ENCODE results near the gene NLRP14.

Gene NLRP14

GRCh38 chr11:7020183-7020917 lies at the start of gene NLRP14, which contains the start of gene ZNF214:
Gene NLRP14 (plus strand): TSS chr11:7020479. CDS start chr11:7038587, 18,108 bp downstream.
Gene ZNF214 (minus strand): TSS chr11:7020346. CDS start chr11:7002835, 17,511 bp downstream.
- DNase-seq (ENCODE audit: low read depth) = peak; percentile 88

GRCh38 chr11:6979365-6979764 lies 40.9 kb upstream of the NLRP14 start:
- no peak for DNase-seq (ENCODE audit: low read depth)

- no peak for DNase-seq (ENCODE audit: low read depth)
Observed at GRCh38 chr11:6986487-6986886, 33.8 kb upstream of the NLRP14 start.

GRCh38 chr11:6988506-6988905 lies 31.8 kb upstream of the NLRP14 start:
- DNase-seq (ENCODE audit: low read depth) = no peak

- no peak for DNase-seq (ENCODE audit: low read depth)
Observed at GRCh38 chr11:6991227-6991626, 29.1 kb upstream of the NLRP14 start.

- DNase-seq (ENCODE audit: low read depth) = no peak
Observed at GRCh38 chr11:6992026-6992425, 28.3 kb upstream of the NLRP14 start.

- peak; percentile 66 for DNase-seq (ENCODE audit: low read depth)
Observed at GRCh38 chr11:6992457-6993417, 27.5 kb upstream of the NLRP14 start.

GRCh38 chr11:6995703-6996102 lies 24.6 kb upstream of the NLRP14 start:
- DNase-seq (ENCODE audit: low read depth) = no peak

- peak; percentile 48 for DNase-seq (ENCODE audit: low read depth)
Observed at GRCh38 chr11:7004482-7004881, 15.8 kb upstream of the NLRP14 start.

- no peak for DNase-seq (ENCODE audit: low read depth)
Observed at GRCh38 chr11:7014118-7014517, 6.2 kb upstream of the NLRP14 start.

GRCh38 chr11:7016011-7016410 lies 4.3 kb upstream of the NLRP14 start:
- no peak for DNase-seq (ENCODE audit: low read depth)

- no peak for DNase-seq (ENCODE audit: low read depth)
Observed at GRCh38 chr11:7019500-7020182, 638 bp upstream of the NLRP14 start.

GRCh38 chr11:7021318-7021717 lies 1.0 kb downstream of the NLRP14 start:
- DNase-seq (ENCODE audit: low read depth) = no peak

GRCh38 chr11:7028141-7028540 lies 7.9 kb downstream of the NLRP14 start:
- no peak for DNase-seq (ENCODE audit: low read depth)

- no peak for DNase-seq (ENCODE audit: low read depth)
Observed at GRCh38 chr11:7030836-7031235, 10.6 kb downstream of the NLRP14 start.

- no peak for DNase-seq (ENCODE audit: low read depth)
Observed at GRCh38 chr11:7031471-7031871, 11.2 kb downstream of the NLRP14 start.

GRCh38 chr11:7032692-7033091 lies 12.4 kb downstream of the NLRP14 start:
- no peak for DNase-seq (ENCODE audit: low read depth)

- no peak for DNase-seq (ENCODE audit: low read depth)
Observed at GRCh38 chr11:7034019-7034418, 13.7 kb downstream of the NLRP14 start.

- DNase-seq (ENCODE audit: low read depth) = peak; percentile 2
Observed at GRCh38 chr11:7046474-7047175, 26.3 kb downstream of the NLRP14 start.

- DNase-seq (ENCODE audit: low read depth) = no peak
Observed at GRCh38 chr11:7050191-7050590, 29.9 kb downstream of the NLRP14 start.

GRCh38 chr11:7056828-7057513 lies 36.7 kb downstream of the NLRP14 start:
- DNase-seq (ENCODE audit: low read depth) = no peak

Measured in GM04504 (cell line).